Kidney epithelial cell (primary cell): ENCODE results near the gene SMCO2. TPM values are rescaled to one million over a fixed set of nuclear protein-coding genes. Genes with fewer than 3 reads are reported as not detected.
A peak's percentile ranks its signal among the peaks of the same experiment; 100 is the strongest.

ENCODE experiments used
- DNase-seq: peaks from one replicate; pipeline ENCODE4 v3.0.0-alpha.2; 2010; ENCODE audit warnings: low read depth
- H3K27me3 ChIP-seq: 2 replicates; pipeline ENCODE4 v1.6.0; 2011; ENCODE audit warnings: low read length; ENCODE audit not compliant: control insufficient read depth, insufficient read depth
- H3K36me3 ChIP-seq: 2 replicates; pipeline ENCODE4 v1.5.1; 2011; ENCODE audit warnings: low read length; ENCODE audit not compliant: control insufficient read depth, insufficient read depth
- H3K4me3 ChIP-seq: 2 replicates; pipeline ENCODE4 v1.5.1; 2011; ENCODE audit warnings: low read depth, mild to moderate bottlenecking, control low read depth, low read length
- total RNA-seq: library from RNA; depleted of rRNA; stranded (reverse); fragments of >200 nt; gene quantifications from 2 replicates; pipeline ENCODE4 v1.2.3, GENCODE V29; 2015
- TF ChIP-seq, protein P1 (sequence below): IDR thresholded peaks from 2 replicates; pipeline ENCODE4 v1.5.1; 2011; ENCODE audit warnings: mild to moderate bottlenecking, moderate library complexity, low read length, control low read depth, inconsistent platforms; ENCODE audit not compliant: insufficient read depth, poor library complexity, severe bottlenecking

SMCO2 gene
- total RNA-seq, 1 donor from 2014 or later = 0.58 TPM

- DNase-seq = no peak
- no peak overlapping the region for H3K4me3 ChIP-seq
- TF ChIP-seq, protein P1, sequence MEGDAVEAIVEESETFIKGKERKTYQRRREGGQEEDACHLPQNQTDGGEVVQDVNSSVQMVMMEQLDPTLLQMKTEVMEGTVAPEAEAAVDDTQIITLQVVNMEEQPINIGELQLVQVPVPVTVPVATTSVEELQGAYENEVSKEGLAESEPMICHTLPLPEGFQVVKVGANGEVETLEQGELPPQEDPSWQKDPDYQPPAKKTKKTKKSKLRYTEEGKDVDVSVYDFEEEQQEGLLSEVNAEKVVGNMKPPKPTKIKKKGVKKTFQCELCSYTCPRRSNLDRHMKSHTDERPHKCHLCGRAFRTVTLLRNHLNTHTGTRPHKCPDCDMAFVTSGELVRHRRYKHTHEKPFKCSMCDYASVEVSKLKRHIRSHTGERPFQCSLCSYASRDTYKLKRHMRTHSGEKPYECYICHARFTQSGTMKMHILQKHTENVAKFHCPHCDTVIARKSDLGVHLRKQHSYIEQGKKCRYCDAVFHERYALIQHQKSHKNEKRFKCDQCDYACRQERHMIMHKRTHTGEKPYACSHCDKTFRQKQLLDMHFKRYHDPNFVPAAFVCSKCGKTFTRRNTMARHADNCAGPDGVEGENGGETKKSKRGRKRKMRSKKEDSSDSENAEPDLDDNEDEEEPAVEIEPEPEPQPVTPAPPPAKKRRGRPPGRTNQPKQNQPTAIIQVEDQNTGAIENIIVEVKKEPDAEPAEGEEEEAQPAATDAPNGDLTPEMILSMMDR = no peak
- no peaks in the 10 kb centered on the region for H3K27me3 ChIP-seq
- H3K36me3 ChIP-seq = no peaks in the 10 kb centered on the region
Observed at GRCh38 chr12:27547592-27547991, 101.1 kb downstream of the SMCO2 start.

DNA sequence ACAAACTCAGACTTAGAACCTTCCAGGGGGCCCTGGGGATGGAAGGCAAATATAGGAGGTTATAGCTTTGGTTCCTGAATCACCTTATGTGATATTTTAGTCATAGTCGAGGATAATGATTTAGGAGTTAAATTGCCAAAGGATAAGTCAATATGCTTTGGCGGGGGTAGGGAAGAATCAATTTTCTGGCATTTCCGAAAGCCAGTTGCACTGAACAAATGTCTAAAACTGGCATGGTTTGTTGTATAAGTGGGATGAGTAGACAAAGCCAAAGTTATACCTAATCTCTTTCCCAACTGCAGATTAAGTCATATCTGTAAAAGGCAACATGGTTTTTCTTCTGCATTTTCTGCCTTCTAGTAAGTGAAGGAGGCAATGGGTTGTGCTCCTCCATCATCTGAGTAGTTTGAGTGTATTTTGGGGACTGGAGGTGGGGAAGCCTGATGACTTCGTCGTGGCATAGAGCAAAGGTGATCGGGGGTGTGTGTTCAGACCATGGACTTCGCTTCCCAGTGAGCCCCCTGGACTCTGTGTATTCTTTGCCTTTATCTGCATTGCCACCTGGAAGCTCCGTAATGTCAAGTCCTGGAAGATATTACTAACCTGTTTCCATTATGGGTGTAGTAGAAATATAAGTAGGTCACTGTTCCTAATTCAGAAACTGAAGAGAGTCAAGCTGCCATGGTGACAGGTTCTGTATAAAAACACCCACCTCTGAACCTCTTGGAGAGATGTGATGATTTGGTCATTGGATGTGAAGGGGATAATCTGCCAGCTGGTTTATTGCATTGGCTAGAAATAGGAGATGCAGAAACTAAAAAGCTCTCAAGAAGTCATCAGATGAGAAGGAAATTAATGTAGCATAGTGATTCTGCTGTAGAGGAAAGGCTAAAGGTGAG lies 102.0 kb downstream of the SMCO2 start:
- no peak for DNase-seq
- Histone ChIP-seq H3K27me3 (no peaks in the 10 kb centered on the region), H3K4me3 (no peak overlapping the region), H3K36me3 (no peaks in the 10 kb centered on the region)
- TF ChIP-seq, protein P1 = no peak

DNA sequence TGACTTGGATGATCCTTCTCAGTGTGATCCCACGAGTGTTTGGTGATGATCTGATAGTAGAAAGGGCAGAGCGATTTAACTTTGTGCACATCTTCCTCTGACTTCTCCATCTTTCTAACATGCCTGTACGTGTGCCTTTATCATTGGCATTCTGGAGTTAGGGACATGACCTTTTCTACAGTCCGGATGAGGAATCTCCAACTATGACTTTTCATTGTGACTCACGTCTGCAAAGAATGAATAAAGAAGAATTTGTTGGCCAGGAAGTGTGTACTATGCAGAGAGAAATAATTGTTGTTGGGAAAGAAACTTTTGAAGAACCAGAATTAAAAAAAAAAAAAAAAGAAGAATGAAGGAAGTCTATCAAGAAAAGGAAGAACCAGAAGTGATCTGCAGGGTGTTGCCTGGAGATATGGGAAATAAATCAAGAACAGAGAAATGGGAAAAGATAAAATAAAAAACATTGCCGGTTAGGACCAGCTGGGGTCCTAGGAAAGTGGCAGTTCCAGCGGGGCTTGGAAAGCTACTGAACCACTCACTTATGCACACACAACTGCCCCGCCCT lies 102.8 kb downstream of the SMCO2 start:
- DNase-seq = no peak
- TF ChIP-seq, protein P1 = no peak
- no peaks in the 10 kb centered on the region for H3K36me3 ChIP-seq
- no peaks in the 10 kb centered on the region for H3K27me3 ChIP-seq
- H3K4me3 ChIP-seq = no peak overlapping the region

DNA sequence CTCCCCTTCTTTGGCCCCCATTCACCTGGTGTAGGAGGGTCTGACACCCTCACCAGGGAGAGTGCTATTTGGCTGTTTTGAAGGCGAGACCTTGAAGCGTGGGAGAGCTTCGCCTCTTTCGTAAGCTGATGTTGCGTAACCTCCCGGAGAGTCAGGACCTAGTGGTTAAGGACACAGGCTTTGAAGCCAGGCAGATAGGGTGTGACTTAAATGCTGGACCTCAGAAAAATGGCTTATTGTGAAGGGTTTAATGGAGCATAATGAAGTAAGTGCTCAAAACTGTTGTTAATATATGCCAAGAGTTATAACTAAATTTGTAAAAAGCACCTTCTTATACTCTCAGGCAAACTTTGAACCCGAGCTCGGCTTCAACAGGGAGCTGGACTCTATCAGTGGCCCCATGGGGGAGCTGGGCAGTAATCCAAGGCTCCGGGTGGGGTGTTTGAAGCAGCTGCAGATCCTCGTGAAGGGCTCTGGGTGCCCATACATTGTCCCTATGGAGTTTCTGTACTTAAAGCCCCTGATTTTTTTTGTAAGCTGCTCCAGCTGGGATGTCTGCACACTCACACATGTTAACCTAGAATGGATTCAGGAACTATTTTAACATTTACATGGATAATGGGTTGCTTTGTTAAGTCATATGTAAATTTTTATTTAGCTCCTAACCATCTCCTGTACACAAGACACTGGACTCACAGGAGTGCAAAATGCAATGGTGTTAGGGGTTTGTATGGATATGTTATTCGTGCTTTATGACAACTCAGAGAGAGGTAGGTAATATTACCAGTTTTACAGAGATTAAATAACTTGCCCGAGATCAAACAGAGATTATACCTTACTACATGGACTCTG lies 103.5 kb downstream of the SMCO2 start:
- TF ChIP-seq, protein P1 = no peak
- H3K36me3 ChIP-seq = no peaks in the 10 kb centered on the region
- no peak overlapping the region for H3K4me3 ChIP-seq
- H3K27me3 ChIP-seq = no peaks in the 10 kb centered on the region
- DNase-seq = peak; percentile 97

- Histone ChIP-seq H3K4me3 (no peak overlapping the region), H3K27me3 (no peaks in the 10 kb centered on the region), H3K36me3 (no peaks in the 10 kb centered on the region)
- TF ChIP-seq, protein P1 = no peak
- DNase-seq = no peak
Observed at GRCh38 chr12:27550653-27550975, 104.1 kb downstream of the SMCO2 start.
